ENCODE results near the gene USP32. TPM values are rescaled to one million over a fixed set of nuclear protein-coding genes. Genes with fewer than 3 reads are reported as not detected.

USP32 gene
- total and polyA plus RNA-seq, 5 donors: 13.3 to 43.2 (median 32.8) TPM

- no peak overlapping the region for H3K4me3 ChIP-seq (ENCODE audit: low read length)
- H3K4me1 ChIP-seq (ENCODE audit: control insufficient read depth, insufficient read depth, low read length): no peaks in the 10 kb centered on the region
- intact Hi-C loops (cut with DNase I): no loop called here
- H3K27ac ChIP-seq (ENCODE audit: low read length): no peak overlapping the region
- no peak for ATAC-seq
- no peaks in the 10 kb centered on the region for H3K9me3 ChIP-seq (ENCODE audit: control insufficient read depth, low read length)
- DNase-seq: peak in 1 of 3 donors; percentile 3
- no peaks in the 10 kb centered on the region for H3K27me3 ChIP-seq (ENCODE audit: control insufficient read depth, insufficient read depth)
- 71% methylated on average over 13 of the region's 13 CpGs for WGBS
These were observed 255.8 kb downstream of the USP32 start for GRCh38 chr17:60135951-60136666.

- intact Hi-C loops (cut with DNase I): no loop called here
- H3K27me3 ChIP-seq (ENCODE audit: control insufficient read depth, insufficient read depth): no peaks in the 10 kb centered on the region
- WGBS: 3% methylated on average over 54 of the region's 54 CpGs
These were observed 256.6 kb downstream of the USP32 start for GRCh38 chr17:60135151-60135950.

DNA sequence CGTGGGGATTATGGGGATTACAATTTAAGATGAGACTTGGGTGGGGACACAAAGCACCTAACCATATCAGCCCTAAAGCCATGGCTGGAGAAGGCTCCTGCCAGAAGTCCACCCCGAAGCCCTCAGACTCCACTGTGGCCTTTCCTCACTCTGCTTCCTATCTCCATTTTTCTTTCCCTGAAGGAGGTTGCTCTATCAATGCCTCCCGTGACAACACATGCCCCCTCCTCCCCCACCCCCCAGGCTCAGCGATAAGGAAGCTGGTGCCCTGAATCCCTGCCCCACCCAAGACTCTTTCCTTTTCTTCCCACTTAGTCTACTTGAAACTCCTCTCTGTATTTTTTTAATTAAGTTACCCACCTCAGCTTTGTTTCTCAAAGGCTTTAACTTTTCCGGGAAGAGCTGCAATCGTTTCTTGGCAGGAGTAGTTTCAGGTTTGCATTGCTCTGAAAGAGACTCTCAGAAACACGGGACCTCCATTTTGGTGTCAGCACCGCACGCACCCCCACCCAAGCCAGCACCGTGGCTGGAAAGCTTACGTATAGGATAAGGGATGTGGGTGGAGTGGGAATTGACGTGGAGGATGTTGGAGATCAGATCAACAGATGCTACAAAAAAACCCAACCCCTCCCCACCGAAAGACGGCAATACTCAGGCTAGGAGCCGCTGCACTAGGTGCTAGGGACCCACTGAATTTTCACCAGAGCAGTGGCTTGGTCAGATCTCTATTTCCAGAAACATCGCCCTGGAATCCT lies 257.4 kb downstream of the USP32 start:
- peak overlapping the region; percentile 49 for H3K4me3 ChIP-seq (ENCODE audit: low read length)
- intact Hi-C loops (cut with DNase I): no loop called here
- WGBS: 6% methylated on average over 16 of the region's 16 CpGs
- H3K9me3 ChIP-seq (ENCODE audit: control insufficient read depth, low read length): no peaks in the 10 kb centered on the region
- DNase-seq (peak in 2 of 3 donors; percentile 19 to 35), ATAC-seq (peak; percentile 22 to 79)
- H3K4me1 ChIP-seq (ENCODE audit: control insufficient read depth, insufficient read depth, low read length): no peaks in the 10 kb centered on the region
- H3K27me3 ChIP-seq (ENCODE audit: control insufficient read depth, insufficient read depth): no peaks in the 10 kb centered on the region
- peak overlapping the region; percentile 26 for H3K27ac ChIP-seq (ENCODE audit: low read length)

More at GRCh38 chr17:60135151-60135950, 256.6 kb downstream of the USP32 start:
- ATAC-seq (peak; percentile 97), DNase-seq (peak; percentile 90 to 94 (median 94))
- Histone ChIP-seq H3K9me3 (ENCODE audit: control insufficient read depth, low read length) (no peaks in the 10 kb centered on the region), H3K4me3 (ENCODE audit: low read length) (peak overlapping the region; percentile 49), H3K27ac (ENCODE audit: low read length) (peak overlapping the region; percentile 26), H3K4me1 (ENCODE audit: control insufficient read depth, insufficient read depth, low read length) (no peaks in the 10 kb centered on the region)

DNA sequence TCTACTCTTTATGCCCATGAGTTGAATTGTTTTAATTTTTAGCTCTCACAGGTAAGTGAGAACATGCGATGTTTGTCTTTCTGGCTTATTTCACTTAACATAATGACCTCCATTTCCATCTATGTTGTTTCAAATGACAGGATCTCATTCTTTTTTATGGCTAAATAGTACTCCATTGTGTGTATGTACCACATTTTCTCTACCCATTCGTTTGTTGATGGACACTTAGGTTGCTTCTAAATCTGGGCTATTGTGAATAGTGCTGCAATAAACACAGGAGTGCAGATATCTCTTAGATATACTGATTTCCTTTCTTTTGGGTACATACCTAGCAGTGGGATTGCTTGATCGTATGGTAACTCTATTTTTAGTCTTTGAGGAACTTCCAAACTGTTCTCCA lies 261.5 kb downstream of the USP32 start:
- WGBS: 80% methylated on average over 3 of the region's 3 CpGs
- intact Hi-C loops (cut with DNase I): no loop called here
- no peak for ATAC-seq

GRCh38 chr17:60129164-60129563 lies 262.8 kb downstream of the USP32 start:
- Histone ChIP-seq H3K4me1 (ENCODE audit: control insufficient read depth, insufficient read depth, low read length) (no peaks in the 10 kb centered on the region), H3K27ac (ENCODE audit: low read length) (no peak overlapping the region), H3K9me3 (ENCODE audit: control insufficient read depth, low read length) (no peaks in the 10 kb centered on the region), H3K27me3 (ENCODE audit: control insufficient read depth, insufficient read depth) (no peaks in the 10 kb centered on the region), H3K4me3 (ENCODE audit: low read length) (no peak overlapping the region)
- WGBS: 92% methylated on average over 4 of the region's 4 CpGs
- intact Hi-C loops (cut with DNase I): no loop called here
- ATAC-seq (no peak), DNase-seq (no peak)

More for the DNA sequence above, 261.5 kb downstream of the USP32 start:
- H3K4me3 ChIP-seq (ENCODE audit: low read length): no peak overlapping the region
- H3K4me1 ChIP-seq (ENCODE audit: control insufficient read depth, insufficient read depth, low read length): no peaks in the 10 kb centered on the region
- no peak overlapping the region for H3K27ac ChIP-seq (ENCODE audit: low read length)
- H3K27me3 ChIP-seq (ENCODE audit: control insufficient read depth, insufficient read depth): no peaks in the 10 kb centered on the region
- no peak for DNase-seq
- no peaks in the 10 kb centered on the region for H3K9me3 ChIP-seq (ENCODE audit: control insufficient read depth, low read length)

Other genes starting within 250 kb of the USP32 start
- gene CA4, start 242.2 kb downstream of the USP32 start, total RNA-seq: 10 to 100 TPM in 1 of 4 donors, 1 to 10 TPM in 3; 2.3 to 11.3 (median 4.3) TPM
- 17.6 TPM for gene CA4, start 242.2 kb downstream of the USP32 start, polyA plus RNA-seq
- gene CHCT1, start 30.4 kb upstream of the USP32 start, total RNA-seq: not detected
- not detected for gene CHCT1, start 30.4 kb upstream of the USP32 start, polyA plus RNA-seq
- gene APPBP2, start 134.1 kb upstream of the USP32 start, total RNA-seq: 10 to 100 TPM; 21.8 to 28.2 (median 25.4) TPM
- gene APPBP2, start 134.1 kb upstream of the USP32 start, polyA plus RNA-seq: 5.3 TPM
- 1 to 10 TPM; 7.5 to 10.0 (median 8.9) TPM for gene PPM1D, start 208.1 kb upstream of the USP32 start, total RNA-seq
- gene PPM1D, start 208.1 kb upstream of the USP32 start, polyA plus RNA-seq: 3.3 TPM

Data from right cardiac atrium (tissue), 5 donors.